Epithelial cell of proximal tubule (primary cell): ENCODE results near the gene KRT79. TPM values are rescaled to one million over a fixed set of nuclear protein-coding genes. Genes with fewer than 3 reads are reported as not detected.

ENCODE experiments used
- DNase-seq: peaks from one replicate; pipeline ENCODE4 v3.0.0-alpha.2; 2011; ENCODE audit warnings: low read depth
- H3K4me3 ChIP-seq: 2 replicates; pipeline ENCODE4 v1.5.1; 2011; ENCODE audit warnings: low read depth, mild to moderate bottlenecking, low read length
- CTCF ChIP-seq: conservative IDR thresholded peaks from 2 replicates; pipeline ENCODE4 v1.5.1; 2012; ENCODE audit warnings: low read depth, mild to moderate bottlenecking, low read length
- total RNA-seq: library from RNA; depleted of rRNA; stranded (reverse); fragments of >200 nt; gene quantifications from 2 replicates; pipeline ENCODE4 v1.2.3, GENCODE V29; 2015

KRT79 gene
- total RNA-seq, 1 donor from 2014 or later, result not detected

GRCh38 chr12:52822771-52823510 lies 11.2 kb downstream of the KRT79 start:
- TF ChIP-seq CTCF, result no peak
- no peak for DNase-seq

GRCh38 chr12:52821826-52822660 lies 12.1 kb downstream of the KRT79 start:
- H3K4me3 ChIP-seq, result no peak overlapping the region
- TF ChIP-seq CTCF, result no peak
- DNase-seq, result no peak

More at GRCh38 chr12:52822771-52823510, 11.2 kb downstream of the KRT79 start:
- no peak overlapping the region for H3K4me3 ChIP-seq

- TF ChIP-seq CTCF, result no peak
- no peak overlapping the region for H3K4me3 ChIP-seq
- no peak for DNase-seq
These were observed 12.9 kb downstream of the KRT79 start for GRCh38 chr12:52821071-52821730.

- DNase-seq, result no peak
- no peak overlapping the region for H3K4me3 ChIP-seq
- TF ChIP-seq CTCF, result no peak
These were observed 13.6 kb downstream of the KRT79 start for GRCh38 chr12:52820521-52820920.

- DNase-seq, result no peak
- no peak overlapping the region for H3K4me3 ChIP-seq
- no peak for TF ChIP-seq CTCF
These were observed 14.2 kb downstream of the KRT79 start for GRCh38 chr12:52819731-52820510.

- no peak for TF ChIP-seq CTCF
- DNase-seq, result no peak
- H3K4me3 ChIP-seq, result no peak overlapping the region
These were observed 15.2 kb downstream of the KRT79 start for GRCh38 chr12:52818887-52819420.
